DMS114 treated with DMSO at 0.1 percent for 48 hours (cell line): ENCODE measurements around the gene EIPR1.

Source experiments
- DNase-seq: peaks from one replicate; lab custom pipeline; 2025; ENCODE audit not compliant: unreplicated experiment; lab: John Stamatoyannopoulos, UW

EIPR1 gene

GRCh38 chr2:3256605-3257004 is 121.0 kb downstream of the EIPR1 start:
- DNase-seq, result no peak

GRCh38 chr2:3256157-3256556 is 121.5 kb downstream of the EIPR1 start:
- DNase-seq, result no peak

DNA sequence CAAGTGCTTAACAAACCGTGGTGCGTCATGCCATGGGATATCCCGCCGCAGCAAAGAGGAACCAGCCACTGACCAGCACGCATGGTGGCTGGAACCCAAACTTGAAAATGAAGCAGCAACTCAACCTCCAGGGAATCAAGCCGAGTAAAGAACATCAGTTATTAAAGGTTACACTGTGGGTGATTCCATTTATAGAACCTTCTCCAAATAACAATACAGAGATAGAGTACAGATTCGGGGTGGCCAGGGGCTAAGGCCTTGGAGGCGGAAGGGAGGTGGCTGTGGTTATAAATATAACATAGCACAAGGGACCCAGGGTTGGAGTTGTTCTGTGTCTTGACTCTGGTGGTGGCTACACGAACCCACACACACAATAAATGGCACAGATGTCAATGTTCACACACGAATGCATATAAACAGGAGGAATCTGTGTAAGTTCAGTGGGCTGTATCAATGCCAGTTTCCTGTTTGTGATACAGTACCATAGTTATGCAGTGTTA is 123.1 kb downstream of the EIPR1 start:
- no peak for DNase-seq

GRCh38 chr2:3253913-3254441 is 123.6 kb downstream of the EIPR1 start:
- DNase-seq, result no peak

DNA sequence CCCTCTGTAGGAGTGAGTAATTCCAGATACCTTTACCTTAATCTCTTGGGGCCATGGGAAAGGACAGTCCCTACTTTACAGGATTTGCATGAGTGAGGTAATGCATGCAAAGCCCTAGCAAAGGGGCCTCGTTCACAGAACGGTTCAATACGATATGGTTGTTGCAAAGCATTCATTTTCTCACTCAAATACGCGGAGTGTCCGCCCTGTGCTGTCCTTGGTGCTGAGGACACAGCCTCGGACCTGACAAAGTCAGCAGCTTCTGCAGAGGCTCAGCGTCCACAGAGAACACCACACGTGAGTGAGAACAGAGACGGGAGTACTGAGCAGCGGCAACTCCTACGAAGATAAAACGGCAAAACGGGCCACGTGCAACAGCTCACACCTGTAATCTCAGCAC is 125.7 kb downstream of the EIPR1 start:
- DNase-seq, result no peak

DNA sequence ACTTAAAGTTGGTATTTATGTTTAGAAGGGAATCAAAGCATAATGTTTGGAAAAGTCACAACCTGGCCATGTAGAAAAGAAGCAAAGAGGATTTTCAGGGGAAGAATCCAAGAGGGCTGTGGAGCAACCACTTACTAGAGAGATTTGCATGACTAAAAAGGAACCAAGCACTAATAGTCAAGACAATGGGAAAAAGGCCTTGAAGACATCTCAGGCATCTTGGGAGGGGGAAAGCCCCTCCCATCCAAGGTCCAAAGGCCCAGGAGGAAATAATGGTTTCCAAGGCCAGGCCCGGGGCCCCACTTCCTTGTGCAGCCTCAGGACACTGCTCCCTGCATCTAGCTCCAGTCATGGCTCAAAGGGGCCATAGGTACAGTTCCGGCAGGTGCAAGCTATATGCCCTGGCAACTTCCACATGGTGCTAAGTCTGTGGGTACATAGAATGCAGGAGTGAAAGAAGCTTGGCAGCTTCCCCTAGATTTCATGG is 128.1 kb downstream of the EIPR1 start:
- no peak for DNase-seq

- DNase-seq, result no peak
Observed at GRCh38 chr2:3248754-3249475, 128.7 kb downstream of the EIPR1 start.

GRCh38 chr2:3246928-3247714 is 130.5 kb downstream of the EIPR1 start:
- DNase-seq, result no peak

- DNase-seq, result no peak
Observed at GRCh38 chr2:3246406-3246805, 131.2 kb downstream of the EIPR1 start.

DNA sequence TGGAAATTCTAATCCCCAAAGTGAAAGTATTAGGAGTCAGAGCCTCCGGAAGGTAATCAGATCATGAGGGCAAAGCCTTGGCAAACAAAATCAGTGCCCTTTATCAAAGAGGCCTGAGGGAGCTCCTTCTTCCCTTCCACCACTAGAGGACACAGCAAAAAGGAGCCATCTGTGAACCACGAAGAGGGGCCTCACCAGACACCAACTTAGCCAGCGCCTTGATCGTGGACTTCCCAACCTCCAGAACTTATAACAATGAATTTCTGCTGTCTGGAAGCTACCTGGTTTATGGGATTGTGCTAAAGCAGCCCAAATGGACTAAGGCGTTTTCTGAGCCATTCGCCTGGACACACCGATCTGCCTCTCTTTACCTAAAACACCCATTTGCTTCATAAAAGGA is 133.1 kb downstream of the EIPR1 start:
- DNase-seq, result no peak

DNA sequence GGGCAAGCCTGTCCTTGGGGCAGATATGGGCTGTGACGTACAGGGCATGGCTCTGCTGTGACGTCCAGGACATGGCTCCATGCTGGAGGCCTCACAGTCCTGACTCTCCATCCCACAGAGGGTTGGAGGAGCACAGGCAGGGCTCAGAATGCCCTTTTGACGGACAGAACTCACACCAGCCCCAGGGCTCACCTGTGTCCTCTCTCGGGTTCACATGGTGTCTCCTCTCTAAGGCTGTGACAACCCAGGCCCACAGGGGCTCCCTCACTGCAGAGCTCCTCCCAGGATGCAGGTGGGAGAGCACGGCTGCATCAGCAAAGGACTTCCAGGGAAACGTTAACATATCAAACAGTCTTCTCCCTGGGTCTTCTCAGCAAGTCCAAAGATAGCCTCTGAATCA is 133.8 kb downstream of the EIPR1 start:
- no peak for DNase-seq

DNA sequence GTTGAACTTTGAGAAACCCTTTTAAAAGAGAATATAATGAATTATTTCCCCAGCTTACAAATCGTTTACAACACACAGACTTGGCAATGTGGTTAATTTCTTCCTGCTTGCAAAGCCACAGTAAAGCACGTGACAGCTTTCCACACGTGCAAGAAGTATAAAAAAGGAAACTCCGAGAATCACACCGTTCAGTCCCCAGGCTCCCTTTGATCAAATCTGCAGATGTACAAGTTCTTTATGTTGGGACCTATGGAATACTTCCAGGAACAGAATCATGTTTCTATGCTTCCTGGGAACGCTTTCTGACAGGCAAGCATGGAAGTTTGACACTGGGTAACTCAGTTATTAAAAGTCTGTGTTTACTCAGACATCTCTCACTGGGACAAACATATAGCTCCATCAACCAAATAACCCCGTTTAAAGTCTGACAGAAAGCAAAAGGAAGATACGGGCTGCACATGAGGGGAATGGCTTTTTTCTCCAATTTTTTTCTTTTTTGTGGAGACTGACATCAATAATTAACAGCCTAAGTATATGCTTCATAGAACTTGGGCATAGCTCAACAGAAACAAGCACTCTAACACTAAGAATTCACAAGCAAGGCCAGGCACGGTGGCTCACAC is 134.8 kb downstream of the EIPR1 start:
- DNase-seq, result no peak

DNA sequence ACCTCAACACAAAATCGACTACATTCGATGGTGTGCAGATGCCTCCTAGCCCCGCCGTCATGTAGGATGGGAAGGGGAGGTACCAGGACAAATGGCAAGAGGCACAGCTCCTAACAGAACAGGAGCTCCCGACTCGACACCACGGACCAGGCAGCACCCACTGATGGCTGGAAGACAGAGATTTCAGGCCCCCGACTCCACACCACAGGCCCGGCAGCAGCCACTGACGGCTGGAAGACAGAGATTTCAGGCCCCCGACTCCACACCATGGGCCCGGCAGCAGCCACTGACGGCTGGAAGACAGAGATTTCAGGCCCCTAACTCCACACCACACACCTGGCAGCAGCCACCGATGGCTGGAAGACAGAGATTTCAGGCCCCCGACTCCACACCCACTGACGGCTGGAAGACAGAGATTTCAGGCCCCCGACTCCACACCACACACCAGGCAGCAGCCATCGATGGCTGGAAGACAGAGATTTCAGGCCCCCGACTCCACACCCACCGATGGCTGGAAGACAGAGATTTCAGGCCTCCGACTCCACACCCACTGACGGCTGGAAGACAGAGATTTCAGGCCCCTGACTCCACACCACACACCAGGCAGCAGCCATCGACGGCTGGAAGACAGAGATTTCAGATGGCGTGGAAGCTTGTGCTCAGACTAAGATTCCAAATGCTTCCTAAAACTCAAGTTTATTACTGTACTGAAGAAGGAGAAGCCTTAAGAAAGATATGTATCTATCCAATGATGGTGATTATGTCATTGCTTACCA is 135.5 kb downstream of the EIPR1 start:
- no peak for DNase-seq

DNA sequence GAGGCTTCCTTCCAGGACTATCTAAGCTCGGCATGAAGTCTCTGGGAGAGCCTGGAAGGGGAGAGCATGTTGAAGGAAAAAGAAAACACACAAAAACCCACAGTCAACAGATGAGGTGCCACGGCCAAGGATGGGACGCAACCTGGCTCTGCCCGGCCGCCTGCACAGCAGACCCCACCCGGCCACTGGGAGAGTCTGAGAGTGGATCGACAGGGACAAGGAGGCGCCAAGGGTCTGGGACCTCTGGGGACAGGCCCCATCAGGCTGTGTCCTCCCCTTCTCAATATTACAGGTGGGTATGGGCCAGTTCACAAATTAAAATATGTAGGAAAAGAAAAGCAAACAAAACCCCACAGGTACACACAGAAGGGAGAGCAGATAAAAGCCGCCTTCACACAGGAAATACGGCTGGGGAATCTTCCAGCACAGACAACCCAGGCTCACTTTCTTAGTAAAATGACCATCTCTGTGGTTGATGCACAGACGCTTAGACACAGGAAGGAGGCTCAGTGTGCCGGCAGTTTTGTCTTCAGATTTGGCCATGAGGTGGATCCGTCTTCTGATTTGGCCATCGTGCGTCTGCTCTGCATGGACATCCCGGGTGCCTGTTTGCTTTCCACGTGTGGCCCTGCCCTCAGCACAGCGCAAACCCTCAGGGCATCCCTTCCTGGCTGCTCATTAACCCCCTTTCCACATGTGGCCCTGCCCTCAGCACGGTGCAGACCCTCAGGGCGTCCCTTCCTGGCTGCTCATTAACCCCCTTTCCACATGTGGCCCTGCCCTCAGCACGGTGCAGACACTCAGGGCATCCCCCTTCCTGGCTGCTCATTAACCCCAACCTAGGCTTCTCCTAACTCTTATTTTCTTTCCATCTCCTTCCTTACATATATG is 138.4 kb downstream of the EIPR1 start:
- DNase-seq, result no peak

- DNase-seq, result no peak
Observed at GRCh38 chr2:3236300-3237045, 141.1 kb downstream of the EIPR1 start.

GRCh38 chr2:3233877-3234276 is 143.7 kb downstream of the EIPR1 start:
- DNase-seq, result no peak

DNA sequence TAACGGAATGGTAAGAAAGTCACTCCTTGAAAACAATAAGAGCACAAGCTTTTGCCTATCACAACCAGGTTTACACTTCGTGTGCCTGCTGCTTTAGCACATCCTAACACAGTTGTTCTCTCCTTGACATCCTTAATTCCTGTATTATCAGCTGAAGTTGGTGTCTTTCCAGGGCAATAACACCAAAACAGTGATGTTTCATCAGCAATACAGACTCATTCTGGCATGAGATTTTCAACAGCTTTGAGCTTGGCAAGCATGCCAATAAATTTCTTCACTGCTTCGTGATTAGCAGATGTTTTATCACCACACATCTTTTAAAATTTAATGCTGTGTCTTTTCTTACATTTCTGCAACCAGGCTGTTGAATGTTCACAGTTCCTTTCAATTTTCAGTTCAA is 148.4 kb downstream of the EIPR1 start:
- DNase-seq, result no peak

DNA sequence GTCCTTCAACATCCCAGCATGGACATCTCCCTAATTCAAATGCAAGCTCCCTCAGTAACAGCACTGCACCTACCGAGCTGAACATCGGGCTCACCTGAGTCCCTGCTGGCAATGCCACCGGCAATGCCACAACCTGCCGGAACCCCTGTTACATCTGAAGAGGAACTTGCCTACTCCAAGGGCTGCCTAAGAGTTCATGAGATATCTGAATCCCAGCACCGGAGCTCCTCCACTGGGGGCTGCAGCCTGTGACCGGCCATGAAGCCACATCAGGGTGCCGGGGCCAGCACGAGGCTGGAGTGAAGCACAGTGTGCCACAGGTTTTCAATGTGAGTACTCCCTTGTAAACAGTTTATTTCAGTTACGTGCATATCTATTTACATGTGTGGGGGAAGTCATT is 152.9 kb downstream of the EIPR1 start:
- DNase-seq, result no peak
